ENCODE measurements around the gene TSPAN17.
"Not testable (repeated sequence)": the region's sequence is repeated elsewhere in the genome, so short reads cannot be mapped to it uniquely, and the experiment has no call there.

The TSPAN17 gene

GRCh38 chr5:176647030-176647842 is at the start of gene TSPAN17:
TSPAN17 (plus strand) TSS chr5:176647484; CDS start chr5:176647616, 132 bp downstream.
- Histone ChIP-seq H3K9me3 (ENCODE audit: control insufficient read depth, low read depth, low read length) (no peaks in the 10 kb centered on the region), H3K27ac (ENCODE audit: low read length) (no peak within 1 kb of the TSS), H3K9ac (ENCODE audit: low read length) (peak within 1 kb of the TSS; percentile 75), H3K36me3 (ENCODE audit: control insufficient read depth, low read depth, low read length) (no peaks in the 10 kb centered on the region), H3K27me3 (ENCODE audit: control insufficient read depth, insufficient read depth, low read length) (no peaks in the 10 kb centered on the region), H3K4me1 (ENCODE audit: control insufficient read depth, low read depth, low read length) (peaks cover 18% of the 10 kb centered on the region), H3K4me3 (ENCODE audit: low read length) (peak within 1 kb of the TSS; percentile 76)

GRCh38 chr5:176599749-176600430 is 47.4 kb upstream of the TSPAN17 start:
- H3K4me1 ChIP-seq (ENCODE audit: control insufficient read depth, low read depth, low read length); H3K36me3 ChIP-seq (ENCODE audit: control insufficient read depth, low read depth, low read length); H3K9me3 ChIP-seq (ENCODE audit: control insufficient read depth, low read depth, low read length); H3K27ac ChIP-seq (ENCODE audit: low read length); H3K4me3 ChIP-seq (ENCODE audit: low read length); H3K27me3 ChIP-seq (ENCODE audit: control insufficient read depth, insufficient read depth, low read length); H3K9ac ChIP-seq (ENCODE audit: low read length): not testable (repeated sequence)

GRCh38 chr5:176601901-176602482 is 45.3 kb upstream of the TSPAN17 start:
- H3K9me3 ChIP-seq (ENCODE audit: control insufficient read depth, low read depth, low read length) = no peaks in the 10 kb centered on the region
- no peaks in the 10 kb centered on the region for H3K27me3 ChIP-seq (ENCODE audit: control insufficient read depth, insufficient read depth, low read length)
- no peak overlapping the region for H3K4me3 ChIP-seq (ENCODE audit: low read length)
- H3K27ac ChIP-seq (ENCODE audit: low read length) = no peak overlapping the region
- no peak overlapping the region for H3K9ac ChIP-seq (ENCODE audit: low read length)
- no peaks in the 10 kb centered on the region for H3K4me1 ChIP-seq (ENCODE audit: control insufficient read depth, low read depth, low read length)
- no peaks in the 10 kb centered on the region for H3K36me3 ChIP-seq (ENCODE audit: control insufficient read depth, low read depth, low read length)

GRCh38 chr5:176603091-176603490 is 44.2 kb upstream of the TSPAN17 start:
- H3K9ac ChIP-seq (ENCODE audit: low read length) = no peak overlapping the region
- H3K27ac ChIP-seq (ENCODE audit: low read length) = no peak overlapping the region
- H3K27me3 ChIP-seq (ENCODE audit: control insufficient read depth, insufficient read depth, low read length) = no peaks in the 10 kb centered on the region
- H3K36me3 ChIP-seq (ENCODE audit: control insufficient read depth, low read depth, low read length) = no peaks in the 10 kb centered on the region
- no peaks in the 10 kb centered on the region for H3K9me3 ChIP-seq (ENCODE audit: control insufficient read depth, low read depth, low read length)
- no peak overlapping the region for H3K4me3 ChIP-seq (ENCODE audit: low read length)
- no peaks in the 10 kb centered on the region for H3K4me1 ChIP-seq (ENCODE audit: control insufficient read depth, low read depth, low read length)

GRCh38 chr5:176606032-176606431 is 41.3 kb upstream of the TSPAN17 start:
- Histone ChIP-seq H3K27me3 (ENCODE audit: control insufficient read depth, insufficient read depth, low read length) (peaks cover 13% of the 10 kb centered on the region), H3K36me3 (ENCODE audit: control insufficient read depth, low read depth, low read length) (no peaks in the 10 kb centered on the region), H3K9ac (ENCODE audit: low read length) (no peak overlapping the region), H3K9me3 (ENCODE audit: control insufficient read depth, low read depth, low read length) (no peaks in the 10 kb centered on the region), H3K4me3 (ENCODE audit: low read length) (no peak overlapping the region), H3K27ac (ENCODE audit: low read length) (no peak overlapping the region), H3K4me1 (ENCODE audit: control insufficient read depth, low read depth, low read length) (no peaks in the 10 kb centered on the region)

- no peak overlapping the region for H3K4me3 ChIP-seq (ENCODE audit: low read length)
- peaks cover 20% of the 10 kb centered on the region for H3K27me3 ChIP-seq (ENCODE audit: control insufficient read depth, insufficient read depth, low read length)
- H3K4me1 ChIP-seq (ENCODE audit: control insufficient read depth, low read depth, low read length) = no peaks in the 10 kb centered on the region
- no peaks in the 10 kb centered on the region for H3K9me3 ChIP-seq (ENCODE audit: control insufficient read depth, low read depth, low read length)
- no peak overlapping the region for H3K27ac ChIP-seq (ENCODE audit: low read length)
- H3K9ac ChIP-seq (ENCODE audit: low read length) = no peak overlapping the region
- H3K36me3 ChIP-seq (ENCODE audit: control insufficient read depth, low read depth, low read length) = no peaks in the 10 kb centered on the region
These were observed 40.4 kb upstream of the TSPAN17 start for GRCh38 chr5:176606875-176607274.

GRCh38 chr5:176608142-176608705 is 39.1 kb upstream of the TSPAN17 start:
- Histone ChIP-seq H3K27ac (ENCODE audit: low read length) (no peak overlapping the region), H3K9ac (ENCODE audit: low read length) (no peak overlapping the region), H3K27me3 (ENCODE audit: control insufficient read depth, insufficient read depth, low read length) (peaks cover 27% of the 10 kb centered on the region), H3K4me1 (ENCODE audit: control insufficient read depth, low read depth, low read length) (no peaks in the 10 kb centered on the region), H3K4me3 (ENCODE audit: low read length) (no peak overlapping the region), H3K9me3 (ENCODE audit: control insufficient read depth, low read depth, low read length) (no peaks in the 10 kb centered on the region), H3K36me3 (ENCODE audit: control insufficient read depth, low read depth, low read length) (no peaks in the 10 kb centered on the region)

GRCh38 chr5:176608937-176609723 is 38.2 kb upstream of the TSPAN17 start:
- H3K4me3 ChIP-seq (ENCODE audit: low read length) = peak overlapping the region; percentile 63
- peaks cover 27% of the 10 kb centered on the region for H3K27me3 ChIP-seq (ENCODE audit: control insufficient read depth, insufficient read depth, low read length)
- peak overlapping the region; percentile 43 for H3K9ac ChIP-seq (ENCODE audit: low read length)
- H3K27ac ChIP-seq (ENCODE audit: low read length) = no peak overlapping the region
- no peaks in the 10 kb centered on the region for H3K9me3 ChIP-seq (ENCODE audit: control insufficient read depth, low read depth, low read length)
- no peaks in the 10 kb centered on the region for H3K36me3 ChIP-seq (ENCODE audit: control insufficient read depth, low read depth, low read length)
- H3K4me1 ChIP-seq (ENCODE audit: control insufficient read depth, low read depth, low read length) = no peaks in the 10 kb centered on the region

- no peaks in the 10 kb centered on the region for H3K9me3 ChIP-seq (ENCODE audit: control insufficient read depth, low read depth, low read length)
- peak within 1 kb of the TSS; percentile 63 for H3K4me3 ChIP-seq (ENCODE audit: low read length)
- H3K27me3 ChIP-seq (ENCODE audit: control insufficient read depth, insufficient read depth, low read length) = peaks cover 27% of the 10 kb centered on the region
- H3K4me1 ChIP-seq (ENCODE audit: control insufficient read depth, low read depth, low read length) = no peaks in the 10 kb centered on the region
- no peak within 1 kb of the TSS for H3K27ac ChIP-seq (ENCODE audit: low read length)
- peak within 1 kb of the TSS; percentile 43 for H3K9ac ChIP-seq (ENCODE audit: low read length)
- no peaks in the 10 kb centered on the region for H3K36me3 ChIP-seq (ENCODE audit: control insufficient read depth, low read depth, low read length)
These were observed 37.4 kb upstream of the TSPAN17 start, which contains the start of gene GPRIN1 for GRCh38 chr5:176609724-176610434. GPRIN1 (minus strand) TSS chr5:176610156; CDS start chr5:176599834, 10,322 bp downstream.

GRCh38 chr5:176610435-176610773 is 36.9 kb upstream of the TSPAN17 start:
- H3K4me1 ChIP-seq (ENCODE audit: control insufficient read depth, low read depth, low read length) = no peaks in the 10 kb centered on the region
- H3K36me3 ChIP-seq (ENCODE audit: control insufficient read depth, low read depth, low read length) = no peaks in the 10 kb centered on the region
- H3K27me3 ChIP-seq (ENCODE audit: control insufficient read depth, insufficient read depth, low read length) = peaks cover 27% of the 10 kb centered on the region
- no peaks in the 10 kb centered on the region for H3K9me3 ChIP-seq (ENCODE audit: control insufficient read depth, low read depth, low read length)
- H3K4me3 ChIP-seq (ENCODE audit: low read length) = peak overlapping the region; percentile 37
- H3K27ac ChIP-seq (ENCODE audit: low read length) = no peak overlapping the region
- no peak overlapping the region for H3K9ac ChIP-seq (ENCODE audit: low read length)
